Activated CD8-positive, alpha-beta memory T cell treated with anti-CD3 and anti-CD28 coated beads for 1 hour (primary cell): ENCODE data around the gene ASB3.
"Not testable (repeated sequence)": the region's sequence is repeated elsewhere in the genome, so short reads cannot be mapped to it uniquely, and the experiment has no call there.

Experiments
- DNase-seq, 2 donors: peaks; one replicate each; pipeline ENCODE4 v3.0.0-alpha.2; 2020; ENCODE audit warnings: low read depth in 1 of 2; ENCODE audit errors: extremely low read depth in 1 of 2

Gene ASB3, protein sequence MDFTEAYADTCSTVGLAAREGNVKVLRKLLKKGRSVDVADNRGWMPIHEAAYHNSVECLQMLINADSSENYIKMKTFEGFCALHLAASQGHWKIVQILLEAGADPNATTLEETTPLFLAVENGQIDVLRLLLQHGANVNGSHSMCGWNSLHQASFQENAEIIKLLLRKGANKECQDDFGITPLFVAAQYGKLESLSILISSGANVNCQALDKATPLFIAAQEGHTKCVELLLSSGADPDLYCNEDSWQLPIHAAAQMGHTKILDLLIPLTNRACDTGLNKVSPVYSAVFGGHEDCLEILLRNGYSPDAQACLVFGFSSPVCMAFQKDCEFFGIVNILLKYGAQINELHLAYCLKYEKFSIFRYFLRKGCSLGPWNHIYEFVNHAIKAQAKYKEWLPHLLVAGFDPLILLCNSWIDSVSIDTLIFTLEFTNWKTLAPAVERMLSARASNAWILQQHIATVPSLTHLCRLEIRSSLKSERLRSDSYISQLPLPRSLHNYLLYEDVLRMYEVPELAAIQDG

DNA sequence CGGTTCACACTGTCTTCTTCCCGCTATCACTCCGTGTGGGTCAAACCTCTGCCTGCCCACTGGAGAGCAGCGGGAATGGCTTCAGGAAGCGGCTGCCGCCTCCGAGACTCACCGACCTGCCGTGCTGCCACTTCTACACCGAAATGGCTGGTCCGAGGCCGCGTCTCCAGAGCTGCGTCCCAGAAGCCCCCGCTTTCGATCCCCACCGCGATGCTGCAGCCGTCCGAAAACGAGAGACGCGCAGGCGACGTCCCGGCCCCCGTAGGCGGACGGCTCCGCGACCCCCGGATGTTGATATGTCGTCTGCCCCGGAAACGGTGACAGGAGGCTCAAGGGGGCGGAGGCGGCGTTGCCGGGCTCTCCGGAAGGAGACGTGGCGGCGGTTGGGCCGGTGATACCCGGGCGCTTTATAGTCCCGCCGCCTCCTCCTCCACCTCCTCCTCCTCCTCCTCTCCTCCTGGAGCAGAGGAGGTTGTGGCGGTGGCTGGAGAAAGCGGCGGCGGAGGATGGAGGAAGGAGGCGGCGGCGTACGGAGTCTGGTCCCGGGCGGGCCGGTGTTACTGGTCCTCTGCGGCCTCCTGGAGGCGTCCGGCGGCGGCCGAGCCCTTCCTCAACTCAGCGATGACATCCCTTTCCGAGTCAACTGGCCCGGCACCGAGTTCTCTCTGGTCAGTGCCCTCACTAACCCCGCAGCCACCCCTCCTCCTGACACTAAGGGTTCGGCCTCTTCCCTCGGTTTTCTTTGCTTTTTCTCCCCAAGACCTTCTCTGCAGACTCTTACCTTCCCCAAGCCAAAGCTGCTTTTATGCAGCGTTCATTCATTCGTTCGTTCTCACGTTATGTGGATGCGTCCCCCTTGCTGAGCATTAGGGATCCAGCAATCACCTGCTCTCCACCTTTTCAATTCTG is at the start of gene ASB3, which contains the start of gene ERLEC1:
Gene ASB3, minus strand, starts transcription at position 249 of the 909 bp plus-strand sequence. CDS start 21,381 bp downstream, outside the sequence.
Gene ERLEC1, plus strand, starts transcription at position 340 of the 909 bp plus-strand sequence. Its CDS starts 167 bp downstream, at position 507.
- DNase-seq, result peak; percentile 72 to 82

DNA sequence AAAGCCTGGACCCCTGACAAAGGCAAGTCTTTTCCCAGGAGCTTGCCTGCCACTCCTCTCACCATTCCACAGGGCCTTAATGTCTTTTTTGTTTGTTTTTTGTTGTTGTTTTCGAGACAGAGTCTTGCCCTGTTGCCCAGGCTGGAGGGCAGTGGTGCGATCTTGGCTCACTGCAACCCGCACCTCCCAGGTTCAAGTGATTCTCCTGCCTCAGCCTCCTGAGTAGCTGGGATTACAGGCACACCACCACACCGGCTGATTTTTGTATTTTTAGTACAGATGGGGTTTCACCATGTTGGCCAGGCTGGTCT is 43.2 kb upstream of the ASB3 start:
- not testable (repeated sequence) for DNase-seq

DNA sequence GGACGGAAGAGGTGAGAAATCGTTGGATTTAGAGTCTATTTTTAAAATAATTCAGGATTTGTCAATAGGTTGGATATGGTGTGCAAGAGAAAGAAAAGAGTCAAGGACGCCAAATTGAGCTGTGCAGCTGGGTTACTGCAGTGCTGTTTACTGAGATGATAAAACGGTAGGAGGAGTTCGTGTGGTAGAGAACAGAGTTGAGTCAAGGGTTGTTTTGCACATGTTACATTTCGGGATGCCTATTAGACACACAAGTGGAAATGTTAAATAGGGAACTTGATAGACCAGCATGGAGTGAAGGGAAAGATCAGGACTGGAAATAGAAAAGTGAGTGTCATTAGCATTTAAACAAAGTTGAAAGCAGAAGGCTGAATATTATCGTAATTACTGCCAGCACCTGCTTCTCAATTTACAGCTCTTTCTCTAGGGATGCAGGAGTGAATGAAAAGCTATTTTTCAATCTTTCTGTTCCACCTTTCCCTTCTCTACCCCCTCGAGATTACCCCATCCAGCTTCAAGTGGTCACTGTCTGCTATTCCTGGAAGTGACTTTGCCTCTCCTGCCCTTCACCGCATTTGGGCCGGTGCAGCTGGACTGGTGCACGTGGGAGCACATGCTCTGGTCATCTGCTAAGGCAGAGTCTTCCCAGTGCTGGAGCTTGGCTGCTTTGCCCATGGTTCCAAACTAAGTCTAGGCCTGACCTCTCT is 42.7 kb upstream of the ASB3 start:
- no peak for DNase-seq

DNA sequence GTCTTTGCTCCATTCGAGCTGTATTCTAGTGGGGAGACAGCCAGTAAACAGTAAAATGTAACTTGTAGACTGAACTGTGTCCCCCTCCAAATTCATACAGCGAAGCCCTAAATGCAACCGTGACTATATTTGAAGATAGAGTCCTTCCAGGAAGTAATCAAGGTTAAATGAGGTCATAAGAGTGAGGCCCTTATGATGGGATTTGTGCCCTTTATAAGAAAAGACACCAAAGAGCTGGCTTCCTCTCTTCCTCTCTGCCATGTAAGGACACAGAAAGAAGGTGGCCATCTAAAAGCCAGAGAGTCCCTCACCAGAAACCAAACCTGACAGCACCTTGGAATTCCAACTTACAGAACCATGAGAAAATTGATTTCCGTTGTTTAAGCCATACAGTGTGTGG is 41.6 kb upstream of the ASB3 start:
- DNase-seq, result no peak

DNA sequence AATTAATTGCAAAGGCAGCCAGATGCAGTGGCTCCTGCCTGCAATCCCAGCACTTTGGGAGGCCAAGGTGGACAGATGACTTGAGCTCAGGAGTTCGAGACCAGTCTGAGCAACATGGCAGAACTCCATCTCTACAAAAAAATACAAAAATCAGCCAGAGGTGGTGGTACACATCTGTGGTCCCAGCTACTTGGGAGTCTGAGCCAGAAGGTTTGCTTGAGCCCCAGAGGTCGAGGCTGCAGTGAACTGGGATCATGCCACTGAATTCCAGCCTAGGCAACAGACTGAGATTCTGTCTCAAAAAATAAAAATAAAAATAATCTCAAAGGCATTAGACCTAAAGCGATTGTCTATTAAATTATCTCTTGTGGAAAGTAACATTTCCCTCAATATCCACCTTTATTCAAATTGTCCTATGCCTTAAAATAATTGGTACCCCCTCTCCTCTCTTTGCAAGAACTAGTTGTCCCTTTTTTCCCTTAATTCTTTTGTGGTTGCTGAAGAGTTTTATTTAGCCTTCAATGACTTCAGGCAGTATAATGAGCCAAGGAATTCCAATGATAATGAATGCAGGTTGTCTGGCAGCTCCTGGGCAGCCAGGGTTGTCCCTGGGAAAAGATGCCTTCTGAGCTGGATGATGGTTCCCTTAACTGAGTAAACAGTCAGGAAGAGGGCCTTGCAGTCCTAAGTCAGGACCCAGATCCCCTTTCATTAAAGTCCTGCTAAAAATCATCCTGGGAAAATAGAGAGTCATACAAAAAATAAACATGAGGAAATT is 40.8 kb upstream of the ASB3 start:
- no peak for DNase-seq

DNA sequence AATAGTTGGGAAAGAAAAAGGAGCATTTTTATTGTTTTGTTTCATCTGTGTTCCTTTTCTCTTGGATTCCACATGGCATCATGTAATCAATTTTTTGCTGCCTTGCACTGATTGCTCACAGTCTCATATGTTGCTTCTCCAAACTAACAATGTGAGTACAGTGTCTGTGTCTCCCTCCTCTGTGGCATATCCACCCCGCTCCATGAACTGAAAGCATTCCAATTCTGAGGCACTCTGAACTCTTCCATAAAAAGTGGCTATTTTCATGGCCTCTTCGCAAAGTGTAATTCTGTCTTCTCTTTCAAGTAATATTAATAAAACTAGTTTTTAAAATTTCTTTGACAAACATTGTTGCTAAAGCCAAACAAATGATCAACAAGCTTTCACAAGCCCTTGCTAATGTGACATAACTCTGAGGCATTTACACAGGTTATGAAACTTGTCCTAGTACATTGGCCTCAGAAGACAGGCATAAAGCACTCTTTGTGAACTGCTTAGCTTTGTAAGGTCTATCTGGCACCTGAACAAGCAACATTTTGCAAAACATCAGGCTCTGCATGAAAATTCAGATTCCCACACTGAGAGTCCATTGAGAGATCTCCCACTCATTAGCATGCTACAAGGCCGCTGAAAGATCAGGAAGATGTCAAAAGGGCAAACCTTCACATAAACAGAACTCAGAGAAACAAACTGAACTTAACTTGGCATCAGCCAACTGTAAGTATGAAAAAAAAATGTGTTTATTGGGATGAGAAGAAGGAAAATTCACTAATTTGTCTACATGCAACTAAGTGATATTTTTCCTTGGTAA is 40.0 kb upstream of the ASB3 start:
- DNase-seq, result no peak

DNA sequence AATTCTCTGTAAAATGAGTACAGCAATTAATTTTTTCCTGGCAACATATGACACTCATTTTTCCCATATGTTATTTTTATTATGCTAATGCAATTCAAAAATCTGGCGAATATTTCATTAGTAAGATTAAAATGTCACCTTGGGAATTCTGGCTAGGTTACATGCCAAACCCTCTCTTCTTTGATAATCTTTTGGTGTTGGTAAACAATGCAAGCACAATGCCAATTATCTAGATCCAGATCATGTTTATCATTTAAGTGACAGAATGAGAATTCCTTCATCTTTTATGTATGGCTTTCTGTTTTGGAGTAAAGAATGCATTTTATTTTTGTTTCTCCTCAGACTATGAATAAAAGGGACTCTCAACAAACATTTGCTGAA is 39.3 kb upstream of the ASB3 start:
- DNase-seq, result no peak

DNA sequence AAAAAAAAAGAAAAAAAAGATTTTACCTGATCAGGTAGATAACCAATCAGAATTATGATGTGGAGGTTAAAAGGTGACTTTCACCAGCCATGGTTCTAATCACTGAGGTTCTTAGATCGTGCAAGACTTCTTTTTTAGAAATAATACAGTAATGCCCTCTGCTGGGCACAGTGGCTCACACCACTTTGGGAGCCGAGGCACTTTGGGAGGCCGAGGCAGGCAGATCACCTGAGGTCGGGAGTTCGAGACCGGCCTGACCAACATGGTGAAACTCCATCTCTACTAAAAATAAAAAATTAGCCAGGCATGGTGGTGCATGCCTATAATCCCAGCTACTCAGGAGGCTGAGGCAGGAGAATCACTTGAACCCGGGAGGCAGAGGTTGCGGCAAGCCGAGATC is 36.9 kb upstream of the ASB3 start:
- DNase-seq, result not testable (repeated sequence)

DNA sequence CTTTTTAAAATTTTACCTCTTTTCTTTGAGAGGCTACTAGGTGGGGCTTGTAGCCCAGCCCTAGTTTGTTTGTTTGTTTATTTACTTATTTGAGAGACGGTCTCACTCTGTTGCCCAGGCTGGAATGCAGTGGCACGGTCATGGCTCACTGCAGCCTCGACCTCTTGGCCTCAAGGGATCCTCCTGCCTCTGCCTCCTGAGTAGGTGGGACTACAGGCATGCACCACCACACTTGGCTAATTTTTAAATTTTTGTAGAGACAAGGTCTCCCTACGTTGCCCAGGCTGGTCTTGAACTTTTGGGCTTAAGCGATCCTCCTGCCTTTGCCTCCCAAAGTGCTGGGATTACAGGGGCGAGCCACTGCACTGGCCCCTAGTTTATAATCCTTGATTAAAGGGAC is 35.1 kb upstream of the ASB3 start:
- DNase-seq, result no peak

DNA sequence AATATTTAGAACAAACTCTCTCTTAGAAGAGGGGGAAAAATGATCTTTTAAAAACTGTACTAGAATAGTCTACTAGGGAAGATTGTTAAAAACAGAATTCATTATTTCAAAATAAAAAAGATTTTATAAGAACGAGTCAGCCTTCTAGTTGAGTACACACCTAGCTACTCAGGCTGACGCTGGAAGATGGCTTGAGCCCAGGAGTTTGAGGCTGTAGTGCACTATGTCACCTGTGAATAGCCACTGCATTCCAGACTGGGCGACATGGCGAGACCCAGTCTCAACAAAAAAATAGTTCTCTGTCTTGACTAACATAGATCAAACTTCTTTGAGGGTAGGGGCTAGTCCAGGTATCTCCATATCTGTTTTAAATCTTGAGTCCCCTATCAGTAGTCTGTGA is 34.0 kb upstream of the ASB3 start:
- DNase-seq, result no peak

DNA sequence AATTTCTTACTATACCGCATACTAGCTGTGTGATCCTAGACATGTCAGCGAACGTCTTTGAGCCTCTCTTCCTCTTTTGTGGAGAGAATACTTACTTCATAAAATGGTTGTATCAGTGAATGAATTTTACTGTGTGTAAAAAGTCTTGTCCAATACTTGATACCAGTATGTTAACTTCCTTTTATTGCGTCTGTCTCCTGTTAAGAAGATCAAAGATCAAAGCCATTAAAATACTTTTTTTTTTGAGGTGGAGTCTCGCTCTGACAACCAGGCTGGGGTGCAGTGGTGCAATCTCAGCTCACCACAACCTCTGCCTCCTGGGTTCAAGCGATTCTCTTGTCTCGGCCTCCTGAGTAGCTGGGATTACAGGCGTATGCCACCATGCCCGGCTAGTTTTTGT is 33.3 kb upstream of the ASB3 start:
- no peak for DNase-seq

DNA sequence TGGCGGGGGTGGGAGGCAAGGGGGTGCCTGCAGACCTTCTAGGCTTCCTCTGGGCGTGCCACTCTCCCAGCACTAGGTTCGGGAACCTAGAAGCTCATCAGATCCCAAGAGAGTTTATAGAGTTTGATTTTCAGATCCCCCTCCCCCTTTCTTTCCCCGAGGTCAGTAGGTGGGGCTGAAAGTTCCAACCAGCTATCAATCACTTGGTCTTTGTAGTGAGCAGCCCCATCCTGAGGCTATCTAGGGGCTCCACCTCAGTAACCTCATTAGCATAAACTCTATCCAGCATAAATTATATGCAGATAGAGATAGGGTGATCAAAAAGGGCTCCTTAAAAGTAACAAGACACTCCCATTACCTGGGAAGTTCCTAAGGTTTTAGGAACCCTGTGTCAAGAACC is 32.9 kb upstream of the ASB3 start:
- no peak for DNase-seq

DNA sequence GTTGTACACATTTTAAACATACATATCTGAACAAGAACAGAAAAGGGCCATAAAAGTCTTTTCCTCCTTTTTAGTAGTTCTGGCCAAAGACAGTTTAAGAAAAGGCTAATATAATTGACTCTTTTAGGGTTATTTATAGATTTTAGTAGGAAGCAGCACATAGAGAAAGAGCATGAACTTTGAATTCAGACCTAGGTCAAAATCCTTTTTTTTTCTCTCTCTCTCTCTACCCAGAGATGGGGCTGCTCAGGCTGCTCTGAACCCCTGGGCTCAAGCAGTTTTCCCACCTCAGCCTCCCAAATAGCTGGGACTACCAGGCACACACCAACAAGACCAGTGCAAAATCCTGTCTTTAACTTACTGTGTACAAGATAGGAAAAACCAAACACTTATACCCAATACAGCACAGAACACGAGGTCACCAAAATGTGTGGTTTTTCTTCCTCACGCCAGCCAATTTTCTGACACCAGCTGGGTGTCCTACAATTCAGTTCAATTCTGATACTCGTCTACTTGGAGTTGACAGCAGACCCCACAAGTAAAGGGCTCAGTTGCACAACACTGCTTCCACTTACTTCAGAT is 32.2 kb upstream of the ASB3 start:
- no peak for DNase-seq

DNA sequence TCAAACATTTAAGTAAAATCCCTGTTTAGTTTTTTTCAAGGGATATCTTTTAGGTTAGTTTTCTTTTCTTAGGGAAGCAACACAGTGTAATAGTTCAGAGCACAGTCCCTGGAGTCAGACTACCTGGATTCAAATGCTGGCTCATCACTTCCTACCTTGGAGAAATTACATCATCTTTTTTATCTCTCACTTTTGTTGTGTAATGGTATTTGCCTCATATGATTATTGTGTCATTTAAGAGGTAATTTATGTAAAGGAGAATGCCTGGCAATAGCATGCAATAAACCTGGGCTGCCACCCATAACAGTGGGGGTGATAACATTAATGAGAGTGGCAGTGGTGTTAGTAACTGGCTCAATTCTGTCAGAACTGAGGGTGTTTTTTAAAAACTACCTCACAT is 26.4 kb upstream of the ASB3 start:
- DNase-seq, result no peak

DNA sequence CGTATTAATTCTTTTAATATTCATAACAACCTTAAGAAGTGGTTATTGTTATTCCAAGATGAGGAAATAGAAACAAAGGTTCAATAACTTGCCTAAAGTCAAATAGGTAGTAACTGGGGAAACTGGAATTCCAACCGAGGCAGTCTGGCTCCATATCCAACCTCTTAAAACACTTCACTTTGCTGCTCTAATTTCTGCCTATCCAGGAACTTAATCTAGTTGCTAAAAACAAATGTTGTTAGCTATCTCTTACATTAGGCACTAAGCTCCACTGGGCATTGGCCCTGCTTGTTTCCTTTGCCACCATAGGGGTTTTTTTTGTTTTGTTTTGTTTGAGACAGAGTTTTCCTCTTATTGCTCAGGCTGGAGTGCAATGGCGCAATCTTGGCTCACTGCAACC is 24.8 kb upstream of the ASB3 start:
- no peak for DNase-seq

DNA sequence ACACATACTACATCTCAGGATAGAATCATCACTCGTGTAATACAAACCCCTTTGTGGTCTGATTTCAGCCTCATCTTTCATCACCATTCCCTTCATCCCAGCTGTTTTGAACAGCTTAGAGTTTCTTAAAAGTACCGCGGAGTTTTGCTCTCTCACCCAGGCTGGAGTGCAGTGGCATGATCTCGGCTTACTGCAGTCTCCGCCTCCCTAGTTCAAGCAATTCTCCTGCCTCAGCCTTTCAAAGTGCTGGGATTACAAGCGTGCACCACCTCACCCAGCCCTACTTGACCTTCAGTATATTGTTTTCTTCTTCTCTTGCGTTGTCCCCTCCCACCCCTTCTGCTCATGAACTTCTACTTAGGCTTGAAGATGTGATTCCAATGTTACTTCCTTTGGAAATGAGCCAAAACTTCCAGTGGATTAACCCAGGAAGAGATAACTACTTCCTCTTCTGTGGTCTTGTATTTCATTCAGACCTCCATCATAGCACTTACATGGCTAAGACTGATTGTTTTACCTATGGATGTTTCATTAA is 15.9 kb upstream of the ASB3 start:
- DNase-seq, result no peak

DNA sequence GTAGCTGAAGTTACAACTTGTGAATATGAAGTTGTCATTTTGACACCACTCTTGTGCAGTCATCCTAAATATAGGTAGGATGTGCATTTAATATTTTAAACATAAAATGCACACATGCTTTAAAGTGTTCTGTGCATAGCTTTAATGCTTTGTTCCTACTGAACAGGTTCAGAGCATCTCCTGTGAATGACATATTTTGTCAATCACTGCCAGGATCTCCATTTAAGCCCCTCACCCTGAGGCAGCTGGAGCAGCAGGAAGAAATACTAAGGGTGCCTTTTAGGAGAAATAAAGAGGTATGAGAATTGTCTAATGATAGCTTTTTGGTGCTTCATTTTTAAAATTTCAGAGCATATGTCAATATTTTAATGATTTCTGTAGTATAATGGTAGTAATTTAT is 14.8 kb upstream of the ASB3 start:
- no peak for DNase-seq

DNA sequence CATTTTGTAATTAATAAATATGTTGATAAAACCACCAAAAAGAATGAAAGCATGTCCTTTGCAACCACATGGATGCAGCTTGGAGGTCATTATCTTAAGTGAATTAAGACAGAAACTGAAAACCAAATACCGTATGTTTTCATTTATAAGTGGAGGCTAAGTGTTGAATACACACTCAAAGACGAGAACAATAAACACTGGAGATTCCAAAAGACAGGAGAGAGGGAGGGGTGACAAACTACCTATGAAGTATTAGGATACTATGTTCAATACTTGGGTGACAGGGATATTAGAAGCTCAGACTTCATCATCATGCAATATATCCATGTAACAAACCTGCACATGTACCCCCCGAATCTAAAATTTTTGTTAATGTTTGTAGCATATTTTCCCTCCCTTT is 7.1 kb upstream of the ASB3 start:
- DNase-seq, result no peak

DNA sequence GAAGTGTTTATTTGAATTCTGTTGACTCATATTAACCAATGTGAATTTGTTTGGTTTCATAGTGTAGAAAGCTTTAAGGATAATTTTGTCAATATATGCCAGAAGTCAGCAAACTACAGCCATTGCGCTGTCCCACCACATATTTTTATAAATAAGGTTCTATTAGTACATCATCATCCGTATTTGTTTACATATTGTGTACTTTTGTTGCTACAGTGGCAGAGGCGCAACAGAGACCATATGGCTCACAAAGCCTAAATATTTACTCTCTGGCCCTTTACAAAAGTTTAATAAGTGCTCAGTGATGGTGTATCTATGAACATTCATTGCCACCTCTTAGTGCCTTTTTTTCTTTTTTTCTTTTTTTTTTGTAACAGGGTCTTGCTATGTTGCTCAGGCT is 6.5 kb upstream of the ASB3 start:
- no peak for DNase-seq
